ENCODE data around the gene TMUB2. TPM values are rescaled to one million over a fixed set of nuclear protein-coding genes. Genes with fewer than 3 reads are reported as not detected.

The TMUB2 gene
- total and polyA plus RNA-seq, 9 of the 15 experiments (the other 6 are each of a cell fraction or from before 2014, with no cell fraction given) = 4.1 to 29.8 (median 16.3) TPM

DNA sequence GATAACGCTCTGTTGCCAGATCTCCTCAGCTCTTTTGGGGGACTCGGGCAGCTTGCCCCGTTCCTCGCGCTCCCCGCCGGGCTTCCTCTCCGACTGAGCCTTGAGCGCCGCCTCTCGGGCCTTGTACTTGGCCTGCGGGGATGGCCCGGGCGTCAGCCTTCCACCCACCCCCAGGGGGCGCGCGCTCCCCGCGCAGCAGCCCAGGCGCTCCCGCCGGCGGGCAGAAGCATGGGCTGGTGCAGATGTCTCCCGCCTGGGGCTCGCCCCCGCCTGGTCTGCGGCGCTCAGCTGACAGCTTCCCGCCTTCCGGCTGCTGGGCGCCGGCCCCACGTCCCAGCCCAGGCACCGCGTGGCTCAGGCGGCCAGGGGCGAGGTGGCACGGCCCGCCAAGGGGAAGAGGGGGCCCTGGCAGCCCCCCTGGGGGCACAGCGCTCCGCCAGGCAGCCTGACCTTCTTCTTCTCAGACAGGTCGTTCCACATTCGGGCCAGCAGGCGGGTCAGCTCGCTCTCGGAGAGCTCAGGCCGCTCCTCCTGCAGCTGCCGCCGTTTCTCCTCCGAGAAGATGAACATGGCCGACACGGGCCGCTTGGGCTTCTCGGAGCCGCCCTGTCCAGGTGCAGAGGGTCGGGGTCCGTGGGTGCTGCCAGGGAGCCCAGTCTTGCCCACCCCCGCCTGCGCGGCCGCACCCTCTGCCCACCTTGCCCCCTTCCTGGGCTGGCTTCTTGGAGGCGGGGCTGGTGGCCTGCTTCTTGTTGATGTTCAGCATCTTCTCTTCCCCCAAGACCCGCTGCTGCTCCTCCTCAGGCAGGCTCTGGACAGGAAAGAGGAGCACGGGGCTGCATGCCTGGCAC is 23.8 kb downstream of the TMUB2 start (continued):
- no peak for TF ChIP-seq LARP7 (IDR thresholded peaks at IDR 0.05)
- no peak for TF ChIP-seq HNRNPLL (IDR thresholded peaks at IDR 0.05; ENCODE audit: low read depth, low read length, poor library complexity, severe bottlenecking)
- TF ChIP-seq DDX20 (tag; IDR thresholded peaks at IDR 0.05; ENCODE audit: low read depth) = no peak
- no peak for TF ChIP-seq LEF1 (IDR thresholded peaks at IDR 0.05)
- TF ChIP-seq ZNF121 (CRISPR knock-in tag; conservative IDR thresholded peaks at IDR 0.05) = no peak
- TF ChIP-seq, protein P1, sequence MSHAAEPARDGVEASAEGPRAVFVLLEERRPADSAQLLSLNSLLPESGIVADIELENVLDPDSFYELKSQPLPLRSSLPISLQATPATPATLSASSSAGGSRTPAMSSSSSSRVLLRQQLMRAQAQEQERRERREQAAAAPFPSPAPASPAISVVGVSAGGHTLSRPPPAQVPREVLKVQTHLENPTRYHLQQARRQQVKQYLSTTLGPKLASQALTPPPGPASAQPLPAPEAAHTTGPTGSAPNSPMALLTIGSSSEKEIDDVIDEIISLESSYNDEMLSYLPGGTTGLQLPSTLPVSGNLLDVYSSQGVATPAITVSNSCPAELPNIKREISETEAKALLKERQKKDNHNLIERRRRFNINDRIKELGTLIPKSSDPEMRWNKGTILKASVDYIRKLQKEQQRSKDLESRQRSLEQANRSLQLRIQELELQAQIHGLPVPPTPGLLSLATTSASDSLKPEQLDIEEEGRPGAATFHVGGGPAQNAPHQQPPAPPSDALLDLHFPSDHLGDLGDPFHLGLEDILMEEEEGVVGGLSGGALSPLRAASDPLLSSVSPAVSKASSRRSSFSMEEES (CRISPR knock-in tag; IDR thresholded peaks at IDR 0.05) = no peak
- TF ChIP-seq HOXB6 (CRISPR knock-in tag; IDR thresholded peaks at IDR 0.05; ENCODE audit: borderline replicate concordance) = no peak
- no peak for TF ChIP-seq ASH1L (IDR thresholded peaks at IDR 0.05; ENCODE audit: borderline replicate concordance, low read depth, partially characterized antibody)
- TF ChIP-seq ETV1 (tag; conservative IDR thresholded peaks at IDR 0.05; ENCODE audit: low read depth) = 0 out of 2 replicates have a peak, but pooled peaks have one; percentile 31
- peak; percentile 81 for TF ChIP-seq ZNF384 (IDR thresholded peaks at IDR 0.05; ENCODE audit: low read depth, low read length)
- TF ChIP-seq MBD2 (IDR thresholded peaks at IDR 0.05; ENCODE audit: borderline replicate concordance, low read depth) = no peak
- no peak for TF ChIP-seq FOS (IDR thresholded peaks at IDR 0.05; ENCODE audit: extremely low read depth, insufficient read length)
- TF ChIP-seq, protein P2, sequence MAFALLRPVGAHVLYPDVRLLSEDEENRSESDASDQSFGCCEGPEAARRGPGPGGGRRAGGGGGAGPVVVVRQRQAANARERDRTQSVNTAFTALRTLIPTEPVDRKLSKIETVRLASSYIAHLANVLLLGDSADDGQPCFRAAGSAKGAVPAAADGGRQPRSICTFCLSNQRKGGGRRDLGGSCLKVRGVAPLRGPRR (CRISPR knock-in tag; IDR thresholded peaks at IDR 0.05) = no peak
- TF ChIP-seq NCOR1 (IDR thresholded peaks at IDR 0.05) = peak; percentile 71
- no peak for TF ChIP-seq MTA2 (IDR thresholded peaks at IDR 0.05; ENCODE audit: low read depth)
- TF ChIP-seq CBFA2T3 (IDR thresholded peaks at IDR 0.05) = peak; percentile 66
- TF ChIP-seq ELF2 (CRISPR knock-in tag; IDR thresholded peaks at IDR 0.05) = no peak
- TF ChIP-seq, protein P3, sequence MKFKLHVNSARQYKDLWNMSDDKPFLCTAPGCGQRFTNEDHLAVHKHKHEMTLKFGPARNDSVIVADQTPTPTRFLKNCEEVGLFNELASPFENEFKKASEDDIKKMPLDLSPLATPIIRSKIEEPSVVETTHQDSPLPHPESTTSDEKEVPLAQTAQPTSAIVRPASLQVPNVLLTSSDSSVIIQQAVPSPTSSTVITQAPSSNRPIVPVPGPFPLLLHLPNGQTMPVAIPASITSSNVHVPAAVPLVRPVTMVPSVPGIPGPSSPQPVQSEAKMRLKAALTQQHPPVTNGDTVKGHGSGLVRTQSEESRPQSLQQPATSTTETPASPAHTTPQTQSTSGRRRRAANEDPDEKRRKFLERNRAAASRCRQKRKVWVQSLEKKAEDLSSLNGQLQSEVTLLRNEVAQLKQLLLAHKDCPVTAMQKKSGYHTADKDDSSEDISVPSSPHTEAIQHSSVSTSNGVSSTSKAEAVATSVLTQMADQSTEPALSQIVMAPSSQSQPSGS (CRISPR knock-in tag; IDR thresholded peaks at IDR 0.05) = 0 out of 2 replicates have a peak, but pooled peaks have one; percentile 48

Data from K562 (cell line).